Calu3 (cell line): Measurements from ENCODE around the gene COX6B2. TPM values are rescaled to one million over a fixed set of nuclear protein-coding genes. Genes with fewer than 3 reads are reported as not detected.

ENCODE experiments used
- BruUV-seq: library from RNA; stranded (reverse); fragments of 400-500 nt; replicated peaks from 2 replicates; lab custom pipeline; 2021; lab: Mats Ljungman, UMichigan
- CTCF ChIA-PET: fragments of 300-600 bp; sonication (Branson Sonifier 250); formaldehyde crosslinking; loops from one replicate; lab custom pipeline; 2022; ENCODE audit warnings: antibody characterized with exemption; lab: Charles Lee
- DNase-seq: peaks from one replicate; pipeline ENCODE4 v3.0.0; 2022
- H3K27ac Mint-ChIP-seq: one replicate; pipeline ENCODE4 v1.8.0; 2022; ENCODE audit warnings: mixed read lengths; ENCODE audit not compliant: unreplicated experiment
- H3K27me3 Mint-ChIP-seq: one replicate; pipeline ENCODE4 v1.8.0; 2022; ENCODE audit warnings: mixed read lengths; ENCODE audit not compliant: unreplicated experiment
- H3K36me3 Mint-ChIP-seq: one replicate; pipeline ENCODE4 v1.8.0; 2022; ENCODE audit warnings: mild to moderate bottlenecking, moderate library complexity, mixed read lengths; ENCODE audit not compliant: insufficient read depth, unreplicated experiment
- H3K4me1 Mint-ChIP-seq: one replicate; pipeline ENCODE4 v1.8.0; 2022; ENCODE audit warnings: mild to moderate bottlenecking, low read depth, mixed read lengths; ENCODE audit not compliant: unreplicated experiment
- H3K4me3 Mint-ChIP-seq: one replicate; pipeline ENCODE4 v1.8.0; 2022; ENCODE audit warnings: mild to moderate bottlenecking, low read depth, moderate library complexity, mixed read lengths; ENCODE audit not compliant: unreplicated experiment
- H3K9me3 Mint-ChIP-seq: one replicate; pipeline ENCODE4 v1.8.0; 2022; ENCODE audit warnings: low read depth, mixed read lengths; ENCODE audit not compliant: unreplicated experiment
- CTCF ChIP-seq: fragments of 200-600 bp; IDR thresholded peaks from one replicate; pipeline ENCODE4 v1.8.0; 2022; ENCODE audit warnings: antibody characterized with exemption; ENCODE audit not compliant: unreplicated experiment
- intact Hi-C: fragments of 100-400 bp; cut with micrococcal nuclease; formaldehyde crosslinking; loops from one replicate; pipeline ENCODE4 v1.10.0; 2022; ENCODE audit not compliant: unreplicated experiment
- total RNA-seq: library from RNA; stranded (reverse); gene quantifications from 2 replicates; pipeline ENCODE4 v1.2.3, GENCODE V29; 2022

COX6B2 gene
- total RNA-seq, 1 experiment from 2014 or later, result 3.4 TPM

GRCh38 chr19:55301459-55302317 lies 52.8 kb downstream of the COX6B2 start:
- Mint-ChIP-seq H3K4me1 (peaks cover 10% of the 10 kb centered on the region), H3K4me3 (peak overlapping the region; percentile 75), H3K27me3 (peaks cover 33% of the 10 kb centered on the region), H3K9me3 (no peaks in the 10 kb centered on the region), H3K36me3 (peaks cover 11% of the 10 kb centered on the region), H3K27ac (peak overlapping the region; percentile 42)
- no TSS peak for BruUV-seq
- peak; percentile 96 for DNase-seq
- CTCF ChIA-PET, result interaction anchor here (0.5 to 3.1 kb wide), 14 partner anchors 14 to 299 kb away, joined by 3 to 35 read pairs (median 4); partner anchors contain the start of genes KMT5C, TMEM238 and ZNF524
- peak; percentile 99 for TF ChIP-seq CTCF
- intact Hi-C loops, result loop anchor here (5.0 kb wide), 1 partner anchor 81 kb away; the partner anchor contains the start of gene TMEM238

- no peak for DNase-seq
- TF ChIP-seq CTCF, result no peak
- H3K27me3 Mint-ChIP-seq, result peaks cover 33% of the 10 kb centered on the region
- intact Hi-C loops, result loop anchor here (5.0 kb wide), 1 partner anchor 81 kb away; the partner anchor contains the start of gene TMEM238
- H3K9me3 Mint-ChIP-seq, result no peaks in the 10 kb centered on the region
- BruUV-seq, result no TSS peak
- peaks cover 10% of the 10 kb centered on the region for H3K4me1 Mint-ChIP-seq
- H3K36me3 Mint-ChIP-seq, result peaks cover 11% of the 10 kb centered on the region
- no peak overlapping the region for H3K27ac Mint-ChIP-seq
- CTCF ChIA-PET, result interaction anchor here (0.5 to 3.1 kb wide), 11 partner anchors 13 to 299 kb away, joined by 3 to 35 read pairs (median 4); partner anchors contain the start of genes KMT5C, TMEM238 and ZNF524
- peak overlapping the region; percentile 75 for H3K4me3 Mint-ChIP-seq
Measured at GRCh38 chr19:55300886-55301458, 53.5 kb downstream of the COX6B2 start.

- Mint-ChIP-seq H3K27ac (no peak overlapping the region), H3K9me3 (no peaks in the 10 kb centered on the region), H3K27me3 (peaks cover 33% of the 10 kb centered on the region), H3K4me1 (peaks cover 10% of the 10 kb centered on the region), H3K4me3 (no peak overlapping the region), H3K36me3 (peaks cover 11% of the 10 kb centered on the region)
- DNase-seq, result no peak
- CTCF ChIA-PET, result no interaction called here
- intact Hi-C loops, result loop anchor here (5.0 to 10.0 kb wide), 2 partner anchors 82 to 205 kb away; partner anchors contain the start of gene TMEM238
- TF ChIP-seq CTCF, result no peak
- BruUV-seq, result no TSS peak
Measured at GRCh38 chr19:55299991-55300390, 54.5 kb downstream of the COX6B2 start.

Other genes starting within 250 kb of the COX6B2 start
- 140 and 151 TPM in 2 replicates for gene PPP1R12C, start 237.1 kb downstream of the COX6B2 start, total RNA-seq
- gene TNNT1, start 205.5 kb downstream of the COX6B2 start, total RNA-seq, result 48.8 and 53.7 TPM in 2 replicates
- 1.3 and 2.5 TPM in 2 replicates for gene TNNI3, start 197.0 kb downstream of the COX6B2 start, total RNA-seq
- 10.3 and 13.1 TPM in 2 replicates for gene DNAAF3, start 188.1 kb downstream of the COX6B2 start, total RNA-seq
- 0.54 and 0.71 TPM in 2 replicates for gene SYT5, start 174.4 kb downstream of the COX6B2 start, total RNA-seq
- gene PTPRH, start 145.2 kb downstream of the COX6B2 start, total RNA-seq, result 34.6 and 43.2 TPM in 2 replicates
- 14.3 and 14.7 TPM in 2 replicates for gene TMEM86B, start 126.0 kb downstream of the COX6B2 start, total RNA-seq
- gene PPP6R1, start 95.7 kb downstream of the COX6B2 start, total RNA-seq, result 126 and 132 TPM in 2 replicates
- gene HSPBP1, start 74.6 kb downstream of the COX6B2 start, total RNA-seq, result 72.0 and 72.8 TPM in 2 replicates
- 3.4 and 3.8 TPM in 2 replicates for gene BRSK1, start 70.7 kb downstream of the COX6B2 start, total RNA-seq
- gene TMEM150B, start 29.4 kb downstream of the COX6B2 start, total RNA-seq, result 0.73 TPM in 1 of 2 replicates, not detected in the other
- gene KMT5C, start 14.8 kb downstream of the COX6B2 start, total RNA-seq, result 16.1 and 23.5 TPM in 2 replicates
- not detected in 2 replicates for gene GARIN5B, start 8.5 kb upstream of the COX6B2 start, total RNA-seq
- gene IL11, start 15.7 kb upstream of the COX6B2 start, total RNA-seq, result 0.97 and 1.3 TPM in 2 replicates
- gene TMEM190, start 22.1 kb upstream of the COX6B2 start, total RNA-seq, result not detected in 2 replicates
- gene TMEM238, start 29.6 kb upstream of the COX6B2 start, total RNA-seq, result 38.8 and 49.4 TPM in 2 replicates
- 1,462 and 1,520 TPM in 2 replicates for gene RPL28, start 31.2 kb upstream of the COX6B2 start, total RNA-seq
- 239 and 287 TPM in 2 replicates for gene UBE2S, start 53.1 kb upstream of the COX6B2 start, total RNA-seq
- not detected in 2 replicates for gene SHISA7, start 88.6 kb upstream of the COX6B2 start, total RNA-seq
- gene ISOC2, start 106.9 kb upstream of the COX6B2 start, total RNA-seq, result 41.6 and 44.9 TPM in 2 replicates
- not detected in 2 replicates for gene C19orf85, start 110.0 kb upstream of the COX6B2 start, total RNA-seq
- 11.9 and 13.0 TPM in 2 replicates for gene ZNF628, start 121.9 kb upstream of the COX6B2 start, total RNA-seq
- 49.6 and 60.6 TPM in 2 replicates for gene NAT14, start 130.5 kb upstream of the COX6B2 start, total RNA-seq
- 0.26 and 0.69 TPM in 2 replicates for gene SSC5D, start 133.7 kb upstream of the COX6B2 start, total RNA-seq
- not detected in 2 replicates for gene SBK2, start 182.4 kb upstream of the COX6B2 start, total RNA-seq
- gene SBK3, start 190.8 kb upstream of the COX6B2 start, total RNA-seq, result 0.57 and 0.78 TPM in 2 replicates
- gene ZNF579, start 226.1 kb upstream of the COX6B2 start, total RNA-seq, result 29.8 and 33.4 TPM in 2 replicates
- 18.6 and 23.0 TPM in 2 replicates for gene FIZ1, start 244.8 kb upstream of the COX6B2 start, total RNA-seq
- gene ZNF524, start 245.6 kb upstream of the COX6B2 start, total RNA-seq, result 18.5 and 21.8 TPM in 2 replicates